HL-60 (cell line): ENCODE measurements around the gene CYB5R2.

Source experiments
- DNase-seq, 2 experiments: peaks; one replicate each; pipeline ENCODE4 v3.0.0-alpha.2; 2010 to 2020; ENCODE audit warnings: low read depth in 1 of 2, low spot score in 1 of 2
- H3K27ac ChIP-seq: fragments of 250-450 bp; sonication (Bioruptor Pico); replicated peaks from 2 replicates; pipeline ENCODE4 v1.5.1; 2020; ENCODE audit warnings: mild to moderate bottlenecking, moderate library complexity
- H3K27me3 ChIP-seq: fragments of 250-450 bp; sonication (Bioruptor Pico); 2 replicates; pipeline ENCODE4 v1.5.1; 2021; ENCODE audit warnings: mild to moderate bottlenecking, moderate library complexity; ENCODE audit not compliant: insufficient read depth, poor library complexity, severe bottlenecking
- H3K4me3 ChIP-seq: replicated peaks from 2 replicates; pipeline ENCODE4 v1.5.1; 2011; ENCODE audit warnings: mild to moderate bottlenecking, control low read depth, low read length; ENCODE audit not compliant: insufficient read depth
- GABPA ChIP-seq: IDR thresholded peaks from 2 replicates; pipeline ENCODE4 v1.6.1; 2012; ENCODE audit warnings: low read depth
- POLR2AphosphoS5 ChIP-seq: IDR thresholded peaks from 2 replicates; pipeline ENCODE4 v1.6.1; 2012; ENCODE audit warnings: low read depth
- SPI1 ChIP-seq: IDR thresholded peaks from 2 replicates; pipeline ENCODE4 v1.6.1; 2012; ENCODE audit warnings: low read depth, mild to moderate bottlenecking, borderline replicate concordance
- long read RNA-seq: library from polyadenylated mRNA; unstranded; transcript quantifications from one replicate; pipeline ENCODE4 v2.0.0, GENCODE V29; 2020
- TF ChIP-seq, protein P1 (sequence below): IDR thresholded peaks from one replicate; pipeline ENCODE4 v1.5.1; 2011; ENCODE audit warnings: low read length, control low read depth, inconsistent platforms; ENCODE audit not compliant: insufficient read depth
- TF ChIP-seq, protein P2 (sequence below): IDR thresholded peaks from 2 replicates; pipeline ENCODE4 v1.6.1; 2012; ENCODE audit warnings: low read depth; ENCODE audit not compliant: insufficient replicate concordance

Gene CYB5R2
- long read RNA-seq, result 0 reads

DNA sequence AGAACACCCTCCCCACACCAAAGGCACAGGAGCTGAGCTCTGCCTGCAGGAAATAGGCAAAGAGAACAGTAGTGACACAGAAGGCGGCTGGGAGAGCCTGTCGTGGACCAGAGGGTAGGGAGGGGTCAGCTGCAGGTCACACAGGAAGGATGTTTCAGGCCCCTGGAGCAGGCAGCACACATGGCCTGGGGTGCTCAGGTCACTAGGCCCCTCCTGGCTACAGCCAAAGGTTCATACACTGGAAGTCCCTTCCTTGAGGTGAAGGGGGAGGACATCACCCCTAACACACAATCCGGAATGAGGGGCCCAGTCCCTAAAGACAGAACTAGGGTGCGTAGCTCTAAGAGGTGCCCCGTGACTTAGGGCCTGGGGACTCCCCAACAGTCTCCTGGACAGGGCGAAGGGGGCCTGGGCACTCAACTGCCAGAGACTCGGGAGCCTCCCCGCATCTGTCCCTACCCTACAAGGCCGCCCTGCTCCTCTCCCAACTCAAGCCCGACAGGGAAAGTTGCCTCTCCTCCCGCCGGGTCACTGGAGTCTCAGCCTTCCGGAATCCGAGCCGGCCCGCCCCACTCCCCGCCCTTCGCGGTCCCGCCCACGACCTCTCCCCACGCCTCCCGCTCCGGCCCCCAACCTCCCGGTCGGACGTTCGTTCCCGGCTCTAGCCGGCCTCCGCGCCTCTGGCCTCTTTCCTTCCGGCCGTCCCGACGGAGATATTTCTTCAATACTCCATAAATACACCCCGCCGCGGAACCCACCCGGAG lies at the start of gene CYB5R2:
Gene CYB5R2 (minus strand): TSS at position 541 of the 764 bp plus-strand sequence. CDS start 675 bp downstream, outside the sequence.
- DNase-seq, result no peak
- TF ChIP-seq, protein P1, sequence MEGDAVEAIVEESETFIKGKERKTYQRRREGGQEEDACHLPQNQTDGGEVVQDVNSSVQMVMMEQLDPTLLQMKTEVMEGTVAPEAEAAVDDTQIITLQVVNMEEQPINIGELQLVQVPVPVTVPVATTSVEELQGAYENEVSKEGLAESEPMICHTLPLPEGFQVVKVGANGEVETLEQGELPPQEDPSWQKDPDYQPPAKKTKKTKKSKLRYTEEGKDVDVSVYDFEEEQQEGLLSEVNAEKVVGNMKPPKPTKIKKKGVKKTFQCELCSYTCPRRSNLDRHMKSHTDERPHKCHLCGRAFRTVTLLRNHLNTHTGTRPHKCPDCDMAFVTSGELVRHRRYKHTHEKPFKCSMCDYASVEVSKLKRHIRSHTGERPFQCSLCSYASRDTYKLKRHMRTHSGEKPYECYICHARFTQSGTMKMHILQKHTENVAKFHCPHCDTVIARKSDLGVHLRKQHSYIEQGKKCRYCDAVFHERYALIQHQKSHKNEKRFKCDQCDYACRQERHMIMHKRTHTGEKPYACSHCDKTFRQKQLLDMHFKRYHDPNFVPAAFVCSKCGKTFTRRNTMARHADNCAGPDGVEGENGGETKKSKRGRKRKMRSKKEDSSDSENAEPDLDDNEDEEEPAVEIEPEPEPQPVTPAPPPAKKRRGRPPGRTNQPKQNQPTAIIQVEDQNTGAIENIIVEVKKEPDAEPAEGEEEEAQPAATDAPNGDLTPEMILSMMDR, result no peak
- TF ChIP-seq, protein P2, sequence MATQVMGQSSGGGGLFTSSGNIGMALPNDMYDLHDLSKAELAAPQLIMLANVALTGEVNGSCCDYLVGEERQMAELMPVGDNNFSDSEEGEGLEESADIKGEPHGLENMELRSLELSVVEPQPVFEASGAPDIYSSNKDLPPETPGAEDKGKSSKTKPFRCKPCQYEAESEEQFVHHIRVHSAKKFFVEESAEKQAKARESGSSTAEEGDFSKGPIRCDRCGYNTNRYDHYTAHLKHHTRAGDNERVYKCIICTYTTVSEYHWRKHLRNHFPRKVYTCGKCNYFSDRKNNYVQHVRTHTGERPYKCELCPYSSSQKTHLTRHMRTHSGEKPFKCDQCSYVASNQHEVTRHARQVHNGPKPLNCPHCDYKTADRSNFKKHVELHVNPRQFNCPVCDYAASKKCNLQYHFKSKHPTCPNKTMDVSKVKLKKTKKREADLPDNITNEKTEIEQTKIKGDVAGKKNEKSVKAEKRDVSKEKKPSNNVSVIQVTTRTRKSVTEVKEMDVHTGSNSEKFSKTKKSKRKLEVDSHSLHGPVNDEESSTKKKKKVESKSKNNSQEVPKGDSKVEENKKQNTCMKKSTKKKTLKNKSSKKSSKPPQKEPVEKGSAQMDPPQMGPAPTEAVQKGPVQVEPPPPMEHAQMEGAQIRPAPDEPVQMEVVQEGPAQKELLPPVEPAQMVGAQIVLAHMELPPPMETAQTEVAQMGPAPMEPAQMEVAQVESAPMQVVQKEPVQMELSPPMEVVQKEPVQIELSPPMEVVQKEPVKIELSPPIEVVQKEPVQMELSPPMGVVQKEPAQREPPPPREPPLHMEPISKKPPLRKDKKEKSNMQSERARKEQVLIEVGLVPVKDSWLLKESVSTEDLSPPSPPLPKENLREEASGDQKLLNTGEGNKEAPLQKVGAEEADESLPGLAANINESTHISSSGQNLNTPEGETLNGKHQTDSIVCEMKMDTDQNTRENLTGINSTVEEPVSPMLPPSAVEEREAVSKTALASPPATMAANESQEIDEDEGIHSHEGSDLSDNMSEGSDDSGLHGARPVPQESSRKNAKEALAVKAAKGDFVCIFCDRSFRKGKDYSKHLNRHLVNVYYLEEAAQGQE, result no peak
- no peak for TF ChIP-seq SPI1
- TF ChIP-seq POLR2AphosphoS5, result no peak
- no peak for TF ChIP-seq GABPA
- Histone ChIP-seq H3K4me3 (no peak within 1 kb of the TSS), H3K27me3 (peaks cover 9% of the 10 kb centered on the region), H3K27ac (no peak within 1 kb of the TSS)

DNA sequence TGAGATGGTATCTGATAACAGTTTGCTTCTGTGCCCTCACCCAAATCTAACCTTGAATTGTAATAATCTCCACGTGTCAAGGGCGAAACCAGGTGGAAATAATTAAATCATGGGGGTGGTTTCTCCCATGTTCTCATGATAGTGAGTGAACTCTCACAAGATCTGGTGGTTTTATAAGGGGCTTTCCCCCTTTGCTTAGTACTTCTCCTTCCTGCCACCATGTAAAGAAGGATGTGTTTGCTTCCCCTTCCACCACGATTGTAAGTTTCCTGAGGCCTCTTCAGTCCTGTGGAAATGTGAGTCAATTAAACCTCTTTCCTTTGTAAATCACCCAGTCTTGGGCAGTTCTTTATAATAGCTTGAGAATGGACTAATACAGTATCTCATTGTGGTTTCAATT lies 41.5 kb upstream of the CYB5R2 start:
- Histone ChIP-seq H3K4me3 (no peak overlapping the region), H3K27ac (no peak overlapping the region), H3K27me3 (peaks cover 3% of the 10 kb centered on the region)
- TF ChIP-seq POLR2AphosphoS5 (no peak), SPI1 (no peak), GABPA (no peak)
- TF ChIP-seq, protein P1, result no peak
- TF ChIP-seq, protein P2, result no peak
- DNase-seq, result no peak

DNA sequence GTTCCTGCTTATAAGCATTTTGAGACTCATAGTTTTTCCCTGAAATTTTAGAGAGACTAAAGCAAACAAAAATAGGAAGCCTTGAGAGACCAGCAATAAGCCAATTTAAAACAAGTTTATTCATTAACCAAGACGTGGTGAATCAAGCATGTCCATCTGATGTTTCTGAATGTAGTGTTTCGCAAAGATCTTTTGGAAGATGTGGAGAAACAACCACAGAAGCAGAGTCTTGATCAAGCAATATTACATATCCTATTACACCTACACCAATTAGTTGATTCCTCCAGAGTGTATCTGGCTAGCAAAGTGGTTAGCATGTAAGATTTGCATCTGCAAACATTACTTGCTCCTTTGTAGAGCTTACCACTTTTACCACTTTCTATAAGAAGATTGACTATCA lies 33.1 kb upstream of the CYB5R2 start, which contains the start of gene OVCH2:
Gene OVCH2 (minus strand): TSS at position 101 of the 400 bp plus-strand sequence. CDS start 83 bp downstream, at position 18.
- no peak for DNase-seq
- TF ChIP-seq, protein P1, result no peak
- no peak within 1 kb of the TSS for H3K4me3 ChIP-seq
- no peaks in the 10 kb centered on the region for H3K27me3 ChIP-seq
- H3K27ac ChIP-seq, result no peak within 1 kb of the TSS

DNA sequence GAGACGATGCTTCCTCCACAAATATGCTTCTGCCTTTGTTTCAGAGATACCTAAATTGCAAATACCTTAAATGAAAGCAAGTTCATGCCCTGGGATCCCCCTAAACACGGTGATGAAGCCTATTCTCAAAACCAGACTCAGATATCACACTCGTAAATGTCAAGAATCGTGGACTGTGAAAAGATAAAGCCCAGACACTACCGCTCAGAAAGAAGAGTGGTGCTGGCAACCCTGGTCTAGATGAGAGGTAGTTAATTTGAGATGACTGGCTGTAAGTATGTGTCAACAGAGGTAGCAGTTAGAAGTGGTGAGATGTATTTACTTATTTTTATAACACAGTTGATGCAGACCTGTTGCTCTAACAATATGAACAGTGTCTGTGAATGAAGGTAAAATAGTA lies 30.4 kb upstream of the CYB5R2 start:
- DNase-seq, result no peak
- Histone ChIP-seq H3K27ac (no peak overlapping the region), H3K27me3 (no peaks in the 10 kb centered on the region), H3K4me3 (no peak overlapping the region)
- TF ChIP-seq, protein P1, result no peak
- TF ChIP-seq, protein P2, result no peak
- TF ChIP-seq GABPA (no peak), SPI1 (no peak), POLR2AphosphoS5 (no peak)
